Ramos (cell line): ENCODE results near the gene TLX2.
"Not testable (repeated sequence)": the region's sequence is repeated elsewhere in the genome, so short reads cannot be mapped to it uniquely, and the experiment has no call there.

Source experiments
- in situ Hi-C: fragments of 300-500 bp; cut with MboI; formaldehyde crosslinking; loops from one replicate; pipeline ENCODE4 v1.14.3; 2022; ENCODE audit warnings: low sequenced_read_pairs; ENCODE audit not compliant: unreplicated experiment

TLX2 gene

DNA sequence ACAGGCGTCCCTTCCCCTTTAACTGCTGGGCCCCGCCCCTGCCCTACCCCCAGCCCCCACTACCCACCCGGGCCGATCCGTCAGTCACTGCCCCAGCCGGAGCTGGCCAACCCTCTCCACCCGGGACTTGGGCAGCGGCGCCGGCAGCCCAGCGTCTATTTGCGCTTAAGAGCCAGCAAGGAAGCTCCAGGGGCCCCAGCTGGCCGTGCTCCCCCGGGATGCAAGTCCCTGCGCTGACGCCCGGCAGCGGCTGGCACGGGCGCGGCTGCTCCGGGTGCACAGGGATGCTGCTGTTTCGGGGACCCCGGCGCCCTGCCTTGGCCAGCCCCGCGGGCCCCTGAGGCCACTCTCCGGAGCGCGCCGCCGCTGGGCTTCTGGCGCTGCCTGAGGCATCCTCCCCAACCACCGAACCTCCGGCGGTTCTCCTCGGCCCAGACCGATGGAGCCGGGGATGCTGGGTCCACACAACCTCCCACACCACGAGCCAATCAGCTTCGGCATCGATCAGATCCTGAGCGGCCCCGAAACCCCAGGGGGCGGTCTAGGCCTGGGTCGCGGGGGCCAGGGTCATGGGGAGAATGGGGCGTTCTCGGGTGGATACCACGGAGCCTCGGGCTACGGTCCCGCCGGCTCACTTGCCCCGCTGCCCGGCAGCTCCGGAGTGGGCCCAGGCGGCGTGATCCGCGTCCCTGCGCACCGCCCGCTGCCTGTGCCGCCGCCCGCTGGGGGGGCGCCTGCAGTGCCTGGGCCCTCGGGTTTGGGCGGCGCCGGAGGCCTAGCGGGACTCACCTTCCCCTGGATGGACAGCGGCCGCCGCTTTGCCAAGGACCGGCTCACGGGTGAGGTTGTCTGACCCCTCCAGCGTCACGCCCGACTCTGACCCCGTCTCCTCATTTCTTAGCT, at the start of gene TLX2:
Gene TLX2 (plus strand): TSS at position 83 of the 903 bp plus-strand sequence. CDS start 357 bp downstream, at position 440.
- in situ Hi-C loops, result no loop called here

DNA sequence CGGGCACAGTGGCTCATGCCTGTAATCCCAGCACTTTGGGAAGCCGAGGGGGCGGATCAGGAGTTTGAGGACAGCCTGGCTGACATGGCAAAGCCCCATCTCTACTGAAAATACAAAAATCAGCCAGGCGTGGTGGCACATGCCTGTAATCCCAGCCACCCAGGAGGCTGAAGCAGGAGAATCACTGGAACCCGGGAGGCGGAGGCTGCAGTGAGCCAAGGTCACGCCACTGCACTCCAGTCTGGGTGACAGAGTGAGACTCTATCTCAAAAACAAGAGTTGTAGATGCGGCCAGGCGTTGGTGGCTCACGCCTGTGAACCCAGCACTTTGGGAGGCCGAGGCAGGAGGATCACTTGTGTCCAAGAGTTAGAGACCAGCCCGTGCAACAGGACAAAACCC, 43.5 kb upstream of the TLX2 start:
- in situ Hi-C loops, result not testable (repeated sequence)

DNA sequence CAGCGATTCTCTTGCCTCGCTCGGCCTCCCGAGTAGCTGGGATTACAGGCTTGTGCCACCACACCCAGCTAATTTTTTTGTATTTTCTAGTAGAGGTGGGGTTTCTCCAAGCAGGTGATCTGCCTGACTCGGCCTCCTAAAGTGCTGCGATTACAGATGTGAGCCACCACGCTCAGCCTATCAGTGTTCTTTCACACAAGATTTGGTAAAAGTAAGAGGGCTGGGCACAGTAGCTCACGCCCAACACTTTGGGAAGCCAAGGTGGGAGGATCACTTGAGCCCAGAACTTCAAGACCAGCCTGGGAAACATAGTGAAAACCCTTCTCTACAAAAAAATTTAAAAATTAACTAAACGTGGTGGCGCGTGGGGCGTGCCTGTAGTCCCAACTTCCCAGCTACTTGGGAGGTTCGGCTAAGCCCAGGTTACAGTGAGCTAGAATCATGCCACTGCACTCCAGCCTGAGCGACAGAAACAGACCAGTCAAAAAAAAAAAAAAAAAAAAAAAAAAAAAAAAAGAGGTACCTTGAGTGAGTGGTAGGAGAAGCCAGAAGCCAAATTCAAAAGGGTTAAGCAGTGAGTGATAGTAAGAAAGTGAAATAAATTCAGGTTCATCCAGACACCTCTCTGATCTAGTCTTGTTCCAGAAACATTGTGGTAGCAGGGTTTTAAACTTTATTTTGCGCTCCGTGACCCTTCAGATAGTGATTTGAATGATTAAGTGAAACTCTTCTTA, 42.8 kb upstream of the TLX2 start:
- in situ Hi-C loops, result no loop called here

DNA sequence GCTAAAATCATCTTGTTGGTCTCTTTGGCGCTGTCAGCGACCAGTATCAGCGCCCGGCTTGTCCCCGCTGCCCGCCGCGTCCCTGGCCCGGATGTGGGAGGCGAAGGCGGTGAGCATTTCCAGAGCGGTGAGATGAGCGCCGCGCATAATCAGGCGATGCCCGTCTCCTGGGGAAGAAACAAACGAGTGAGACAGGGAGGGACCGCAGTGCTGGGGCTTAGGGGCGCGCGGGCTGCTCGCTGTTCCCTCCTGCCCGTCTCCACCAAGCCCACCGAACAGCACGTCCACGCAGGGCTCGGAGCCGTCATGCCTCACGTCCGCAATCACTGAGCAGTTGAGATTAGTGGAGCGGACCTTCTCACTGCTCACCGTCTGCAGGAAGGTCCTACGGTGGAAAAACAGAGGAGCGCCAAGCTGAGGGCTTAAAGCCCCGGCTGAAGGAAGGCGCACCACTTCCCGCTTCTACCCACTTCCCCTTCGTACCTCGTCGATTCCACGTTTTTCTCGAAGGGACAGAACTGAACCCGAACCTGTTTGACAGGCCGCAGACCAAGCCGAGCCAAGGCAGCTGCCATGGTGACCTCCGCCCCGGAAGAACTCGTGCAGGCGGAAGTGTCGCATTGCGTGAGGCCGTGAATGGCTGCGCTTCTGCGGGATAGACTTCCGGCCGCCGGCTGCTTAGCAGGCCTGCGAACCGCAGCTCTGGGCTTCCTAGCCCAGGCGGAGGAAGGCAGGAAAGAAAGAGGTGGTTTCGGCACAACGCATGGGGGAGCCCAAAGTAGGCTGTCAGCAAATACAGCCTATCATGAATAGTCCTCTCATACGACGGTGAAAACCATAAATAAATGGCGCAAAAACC, 41.9 kb upstream of the TLX2 start, which contains the start of gene MRPL53:
Gene MRPL53 (minus strand): TSS at position 595 of the 859 bp plus-strand sequence. CDS start 20 bp downstream, at position 575.
- in situ Hi-C loops, result no loop called here

DNA sequence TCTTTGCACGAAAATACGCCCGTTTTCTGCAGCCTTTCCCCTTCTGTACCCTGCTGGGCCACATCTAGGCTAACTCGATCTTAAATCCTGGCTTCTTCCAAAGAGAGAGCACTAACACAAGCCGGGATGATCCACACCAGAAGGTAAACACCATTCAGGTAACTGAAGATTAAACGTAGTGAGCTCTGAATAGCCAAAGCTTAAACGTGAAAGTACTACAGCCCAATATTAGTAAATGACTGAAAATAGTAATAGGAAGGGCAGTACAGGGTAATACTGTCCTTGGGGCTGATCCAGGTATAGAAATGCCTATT, 41.3 kb upstream of the TLX2 start:
- in situ Hi-C loops, result no loop called here

DNA sequence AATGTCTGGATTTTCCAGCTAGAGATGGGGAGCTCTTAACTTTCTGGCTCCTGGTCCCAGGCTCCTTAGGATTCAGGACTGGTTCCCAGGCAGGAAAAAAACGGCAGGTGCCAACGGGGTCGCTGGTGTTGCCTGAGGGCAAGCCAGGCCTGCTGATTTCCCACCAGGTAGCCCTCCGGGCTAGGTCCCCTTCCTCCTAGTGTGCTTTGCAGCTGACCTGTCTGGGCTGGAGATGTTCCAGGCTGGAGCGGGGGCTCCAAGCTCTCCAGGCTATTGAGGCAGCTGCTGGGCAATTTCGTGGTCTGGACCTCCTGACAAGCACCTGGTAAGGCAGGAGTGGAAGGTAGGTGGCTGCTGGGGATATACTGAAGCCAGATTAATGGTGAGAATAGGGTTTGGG, 39.8 kb upstream of the TLX2 start:
- in situ Hi-C loops, result no loop called here

DNA sequence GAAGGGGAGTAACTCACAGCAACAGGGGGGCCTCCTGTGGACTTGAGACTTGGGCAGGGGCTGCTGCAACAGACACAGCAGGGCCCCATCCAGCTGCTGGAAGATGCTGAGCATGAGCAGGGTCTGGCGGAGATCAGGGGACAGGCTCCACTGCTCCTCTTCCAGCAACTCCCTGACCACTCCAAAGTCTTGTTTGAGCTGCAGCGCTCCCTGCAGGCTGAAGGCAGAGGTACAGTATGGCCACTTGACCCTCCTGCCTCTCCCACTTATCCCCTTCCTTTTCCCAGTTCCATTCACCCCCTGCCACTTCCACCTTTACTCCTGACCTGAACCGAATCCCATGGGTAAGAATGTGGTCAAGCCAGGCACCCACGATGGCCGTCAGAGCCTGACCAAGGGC, 39.4 kb upstream of the TLX2 start:
- in situ Hi-C loops, result no loop called here

DNA sequence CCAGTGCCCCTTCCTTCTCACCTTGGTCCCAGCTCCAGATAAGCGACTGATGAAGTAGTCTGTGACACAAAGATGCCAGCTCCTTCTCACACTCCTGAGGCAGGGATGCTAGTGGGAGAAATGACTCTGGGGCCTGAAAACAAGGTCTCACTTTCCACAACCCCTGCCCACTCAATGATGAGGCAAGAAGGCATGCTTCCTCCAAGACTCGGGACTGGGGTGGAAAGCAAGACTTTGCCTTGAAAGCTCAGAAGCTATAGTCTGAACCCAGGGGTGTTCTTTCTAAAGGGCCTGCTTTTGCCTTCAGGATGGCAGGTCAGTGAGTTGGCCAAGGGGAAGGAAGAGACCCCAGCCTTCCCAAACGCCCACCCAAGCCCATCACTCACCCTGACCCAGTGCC, 32.8 kb upstream of the TLX2 start:
- in situ Hi-C loops, result no loop called here

DNA sequence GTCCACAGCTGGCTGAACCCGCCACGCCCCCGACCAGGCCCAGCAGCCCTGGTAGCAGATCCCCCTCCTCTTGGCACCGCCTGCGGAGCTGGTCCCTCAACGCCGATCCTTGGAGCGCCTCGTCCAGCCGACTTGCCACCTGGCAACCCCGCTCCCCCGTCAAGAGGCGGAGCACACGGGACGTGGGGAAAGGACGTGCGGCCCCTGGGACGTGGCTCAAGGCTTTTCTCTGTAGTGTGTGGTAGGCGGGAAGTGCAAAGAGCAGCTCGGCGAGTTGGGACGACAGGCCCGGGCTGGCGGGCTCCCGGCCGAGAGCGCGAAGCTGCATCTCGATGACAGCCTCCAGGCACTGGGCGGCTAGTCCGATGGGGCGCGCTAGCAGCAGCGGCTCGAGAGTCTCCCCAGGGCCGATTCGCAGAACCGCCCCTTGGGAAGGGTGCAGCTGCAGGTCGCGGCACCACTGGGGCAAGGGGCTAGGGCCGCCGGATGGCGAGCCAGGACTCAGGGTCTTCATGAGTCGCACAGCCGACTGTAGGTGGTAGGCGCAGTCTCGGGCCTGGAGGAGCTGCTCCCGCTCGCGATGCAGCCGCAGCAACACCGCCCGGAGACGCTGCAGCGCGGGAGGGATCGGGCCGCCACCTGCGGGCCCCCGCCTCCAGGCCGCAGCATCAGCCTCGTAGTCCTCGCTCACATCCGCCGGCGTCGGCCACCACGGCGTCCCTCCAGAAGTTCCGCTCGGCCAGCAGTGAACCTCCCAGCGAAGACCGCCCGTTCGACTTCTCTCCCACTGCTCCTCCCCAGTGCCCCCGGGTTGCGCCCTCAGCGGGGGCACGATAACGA, 32.1 kb upstream of the TLX2 start:
- in situ Hi-C loops, result no loop called here

DNA sequence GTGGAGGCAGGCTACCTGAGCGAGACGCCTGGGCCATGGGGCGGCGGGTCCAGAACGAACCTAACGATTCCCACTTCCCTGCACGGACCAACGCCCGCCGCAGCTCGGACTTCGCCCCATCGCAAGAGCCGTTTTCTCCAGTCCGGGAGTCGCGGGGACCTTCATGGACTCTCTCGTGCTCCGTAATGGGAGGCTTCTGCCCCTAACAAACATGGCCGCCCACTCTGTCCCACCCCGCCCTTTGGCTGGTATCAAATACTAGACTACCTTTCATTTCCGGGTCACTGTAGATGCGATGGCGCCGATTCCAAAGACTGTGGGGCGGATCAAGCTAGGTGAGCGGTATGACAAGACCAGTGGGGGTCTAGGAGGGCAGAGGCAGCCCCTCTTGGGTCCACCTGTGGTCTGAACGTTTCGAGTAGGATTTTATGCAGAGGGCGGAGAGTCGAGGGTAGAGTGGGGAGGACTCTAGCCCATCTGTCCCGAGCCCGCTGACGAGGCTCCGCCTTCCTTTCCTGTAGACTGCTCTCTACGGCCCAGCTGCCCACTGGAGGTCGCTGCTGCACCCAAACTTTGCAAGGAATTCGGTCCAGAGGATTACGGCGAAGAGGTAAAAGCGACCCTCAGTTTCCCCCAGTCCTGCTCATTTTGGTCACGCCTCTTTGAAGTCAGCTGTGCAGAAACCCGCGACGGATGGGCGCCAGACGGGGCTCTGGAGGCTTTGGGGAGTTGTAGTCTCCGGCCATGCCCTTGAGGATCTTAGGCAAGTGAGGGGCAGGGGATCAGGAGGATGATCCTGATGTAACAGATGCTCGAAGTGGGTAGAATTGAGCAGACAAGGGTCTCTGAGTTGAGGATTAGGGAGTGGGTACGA, 31.2 kb upstream of the TLX2 start, which contains the start of the genes CCDC142 and TTC31:
Gene CCDC142 (minus strand): TSS at position 198 of the 874 bp plus-strand sequence. CDS start 161 bp downstream, at position 37.
Gene TTC31 (plus strand): TSS at position 281 of the 874 bp plus-strand sequence. CDS start 15 bp downstream, at position 296.
- in situ Hi-C loops, result no loop called here

DNA sequence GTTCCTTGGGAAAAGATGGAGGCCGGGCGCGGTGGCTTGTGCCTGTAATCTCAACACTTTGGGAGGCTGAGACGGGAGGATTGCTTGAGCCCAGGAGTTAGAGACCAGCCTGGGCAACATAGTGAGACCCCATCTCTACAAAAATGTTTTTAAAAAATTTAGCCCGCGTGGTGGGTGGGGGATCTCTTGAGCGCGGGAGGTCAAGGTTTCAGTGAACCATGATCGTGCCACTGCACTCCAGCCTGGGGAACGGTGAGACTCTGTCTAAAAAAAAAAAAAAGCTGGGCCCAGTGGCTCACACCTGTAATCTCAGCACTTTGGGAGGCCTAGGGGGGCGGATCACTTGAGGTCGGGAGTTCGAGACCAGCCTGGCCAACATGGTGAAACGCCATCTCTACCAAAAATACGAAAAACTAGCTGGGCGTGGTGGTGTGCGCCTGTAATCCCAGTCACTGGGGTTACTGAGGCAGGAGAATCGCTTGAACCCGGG, 30.5 kb upstream of the TLX2 start:
- in situ Hi-C loops, result not testable (repeated sequence)

DNA sequence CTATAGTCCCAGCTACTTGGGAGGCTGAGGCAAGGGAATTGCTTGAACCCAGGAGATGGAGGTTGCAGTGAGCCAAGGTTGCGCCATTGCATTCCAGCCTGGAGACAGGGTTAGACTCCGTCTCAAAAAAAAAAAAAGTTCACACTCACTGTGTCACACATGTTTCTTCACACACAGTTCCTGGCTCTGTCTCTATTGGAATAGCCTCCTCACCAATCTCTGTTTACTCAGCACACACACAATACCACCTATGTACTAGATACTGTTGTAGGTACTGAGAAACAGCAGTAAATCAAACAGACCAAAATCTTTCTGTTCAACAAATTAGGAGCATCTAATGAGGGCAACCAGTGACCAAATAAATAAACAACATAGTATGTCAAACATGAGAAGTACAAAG, 28.1 kb upstream of the TLX2 start:
- in situ Hi-C loops, result no loop called here

DNA sequence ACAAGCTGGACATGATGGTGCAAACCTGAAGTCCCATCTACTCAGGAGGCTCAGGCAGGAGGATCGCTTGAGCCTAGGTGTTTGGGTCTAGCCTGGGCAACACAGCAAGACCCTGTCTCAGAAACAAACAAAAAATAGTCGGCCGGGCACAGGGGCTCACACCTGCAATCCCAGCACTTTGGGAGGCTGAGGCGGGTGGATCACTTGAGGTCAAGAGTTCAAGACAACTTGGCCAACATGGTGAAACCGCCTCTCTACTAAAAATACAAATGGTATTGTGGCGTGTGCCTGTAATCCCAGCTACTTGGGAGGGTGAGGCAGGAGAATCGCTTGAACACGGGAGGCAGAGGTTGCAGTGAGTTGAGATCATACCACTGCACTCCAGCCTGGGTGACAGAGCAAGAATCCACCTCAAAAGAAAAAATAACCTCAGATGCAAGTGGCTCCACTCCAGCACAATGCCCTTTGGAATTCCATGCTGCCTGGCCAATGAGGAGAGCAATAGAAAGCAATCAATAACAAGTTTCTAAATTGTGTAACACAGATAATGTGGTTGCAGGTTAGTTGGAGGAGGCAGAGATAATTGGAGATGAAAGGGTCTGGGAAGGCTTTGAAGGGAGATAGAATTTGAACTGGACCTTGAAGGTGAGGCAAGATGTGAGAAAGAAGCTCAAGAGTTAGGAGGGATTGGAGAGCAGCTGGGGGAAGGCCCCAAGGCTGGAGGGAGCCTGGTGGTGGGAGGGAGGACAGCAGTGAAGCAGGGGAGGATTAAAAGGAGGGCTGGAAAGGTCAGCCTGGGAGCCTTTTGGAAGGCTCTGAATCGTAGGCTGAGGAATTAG, 25.4 kb upstream of the TLX2 start:
- in situ Hi-C loops, result no loop called here

DNA sequence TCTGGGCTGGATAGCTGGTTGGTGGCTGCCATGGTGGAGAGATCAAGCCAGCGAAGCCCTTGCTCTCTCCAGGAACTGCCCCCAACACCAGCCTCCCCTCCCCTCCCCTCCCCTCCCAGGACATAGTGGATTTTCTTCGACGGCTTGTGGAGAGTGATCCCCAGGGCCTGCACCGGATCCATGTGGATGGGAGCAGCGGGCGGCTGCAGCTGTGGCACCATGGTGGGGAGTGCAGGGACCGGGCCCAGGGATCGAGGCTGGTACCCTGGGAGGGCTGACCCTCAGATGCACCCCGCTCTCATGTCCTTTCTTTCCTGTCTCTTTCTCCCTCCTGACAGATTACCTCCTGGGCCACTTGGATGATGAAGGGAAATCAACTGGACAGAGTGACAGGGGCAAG, 24.3 kb upstream of the TLX2 start:
- in situ Hi-C loops, result no loop called here

DNA sequence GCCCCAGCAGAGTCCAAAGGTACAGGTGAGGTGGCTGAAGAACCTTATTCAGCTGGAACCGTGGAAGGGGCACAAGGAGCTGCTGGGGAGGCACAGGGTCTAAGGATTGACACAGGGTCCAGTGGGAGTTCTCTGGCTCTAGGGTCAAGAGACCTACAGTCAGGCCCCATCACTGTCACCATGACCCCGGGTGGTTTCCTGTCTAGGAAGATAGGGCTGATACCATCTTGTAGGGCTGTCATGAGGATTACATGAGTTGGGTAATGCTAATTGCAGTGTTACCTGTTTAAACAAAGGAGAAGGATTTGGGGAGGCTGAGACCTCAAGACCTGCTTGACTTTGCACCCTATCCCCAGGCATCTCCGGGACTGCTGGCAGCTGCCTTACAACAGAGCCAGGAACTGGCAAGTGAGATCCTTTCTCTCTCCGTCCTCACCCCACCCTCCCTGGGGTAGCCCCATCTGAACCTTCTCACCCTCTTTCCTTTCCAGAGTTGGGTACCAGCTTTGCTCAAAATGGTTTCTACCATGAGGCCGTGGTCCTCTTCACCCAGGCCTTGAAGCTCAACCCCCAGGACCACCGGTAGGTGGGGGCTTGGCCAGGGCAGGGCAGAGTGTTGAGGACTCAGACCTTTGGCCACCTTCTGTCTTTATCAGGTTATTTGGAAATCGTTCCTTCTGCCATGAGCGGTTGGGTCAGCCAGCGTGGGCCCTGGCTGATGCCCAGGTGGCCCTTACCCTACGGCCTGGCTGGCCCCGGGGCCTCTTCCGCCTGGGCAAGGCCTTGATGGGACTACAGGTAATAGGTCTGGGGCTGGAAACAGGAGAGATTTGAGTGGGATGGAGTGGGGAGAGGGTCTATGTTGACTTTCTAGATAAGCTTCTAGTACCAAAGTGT, 22.4 kb upstream of the TLX2 start:
- in situ Hi-C loops, result no loop called here

DNA sequence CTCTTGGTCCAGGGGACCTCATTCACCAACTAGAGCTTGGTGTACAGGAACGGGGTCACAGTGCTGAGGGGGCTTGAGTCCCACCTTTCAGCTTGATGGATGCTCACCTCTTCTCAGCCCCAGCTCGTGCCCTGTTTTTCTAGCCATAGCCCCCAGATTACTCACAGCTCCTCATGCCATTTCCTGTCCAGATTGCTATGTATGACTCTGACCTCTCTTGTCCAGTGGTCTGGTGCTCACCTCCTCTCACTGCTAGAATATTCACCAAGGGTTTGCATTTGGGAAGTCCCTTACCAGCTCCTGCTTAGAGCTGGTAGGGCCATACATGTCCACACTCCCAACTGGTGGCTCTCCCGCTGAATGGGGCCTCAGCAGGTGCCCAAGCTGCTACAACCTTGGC, 20.7 kb upstream of the TLX2 start:
- in situ Hi-C loops, result no loop called here

DNA sequence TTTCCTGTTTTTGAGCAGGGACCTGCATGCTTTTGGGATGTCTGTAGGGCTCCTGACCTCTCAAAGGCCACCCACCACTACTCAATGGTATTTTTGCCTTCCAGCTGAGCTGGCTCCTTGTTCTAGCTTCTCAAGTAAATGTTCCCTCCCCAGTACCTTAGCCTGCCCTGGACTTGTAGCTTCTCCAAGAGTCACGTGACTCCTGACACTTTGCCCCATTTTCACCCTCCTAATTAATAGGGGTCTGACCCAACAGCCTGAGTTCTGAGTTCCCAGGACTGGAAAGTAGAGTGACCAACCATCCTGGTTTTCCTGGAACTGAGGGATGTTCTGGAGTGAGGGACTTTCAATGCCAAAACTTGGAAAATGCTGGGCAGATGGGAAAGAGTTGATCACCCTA, 18.8 kb upstream of the TLX2 start:
- in situ Hi-C loops, result no loop called here
